BE2C (cell line): ENCODE results near the gene LRRC75A.

Source experiments
- DNase-seq: peaks from one replicate; pipeline ENCODE4 v3.0.0-alpha.2; 2020
- H3K27me3 ChIP-seq: fragments of 250-450 bp; sonication (Bioruptor Pico); 2 replicates; pipeline ENCODE4 v1.5.1; 2020; ENCODE audit warnings: mild to moderate bottlenecking
- H3K36me3 ChIP-seq: fragments of 250-450 bp; sonication (Bioruptor Pico); 2 replicates; pipeline ENCODE4 v1.5.1; 2020; ENCODE audit warnings: mild to moderate bottlenecking
- H3K4me1 ChIP-seq: fragments of 250-450 bp; sonication (Bioruptor Pico); 2 replicates; pipeline ENCODE4 v1.5.1; 2020
- H3K4me3 ChIP-seq: 2 replicates; pipeline ENCODE4 v1.5.1; 2011; ENCODE audit warnings: low read depth, low read length
- H3K9me3 ChIP-seq: fragments of 250-450 bp; sonication (Bioruptor Pico); 2 replicates; pipeline ENCODE4 v1.5.1; 2020
- TF ChIP-seq, protein P1 (sequence below): IDR thresholded peaks from 2 replicates; pipeline ENCODE4 v1.5.1; 2012; ENCODE audit warnings: mild to moderate bottlenecking, low read depth, low read length

The LRRC75A gene

GRCh38 chr17:16484445-16485175 is 7.4 kb downstream of the LRRC75A start:
- Histone ChIP-seq H3K9me3 (no peaks in the 10 kb centered on the region), H3K4me3 (no peak overlapping the region), H3K4me1 (no peaks in the 10 kb centered on the region), H3K27me3 (no peaks in the 10 kb centered on the region), H3K36me3 (no peaks in the 10 kb centered on the region)
- TF ChIP-seq, protein P1, sequence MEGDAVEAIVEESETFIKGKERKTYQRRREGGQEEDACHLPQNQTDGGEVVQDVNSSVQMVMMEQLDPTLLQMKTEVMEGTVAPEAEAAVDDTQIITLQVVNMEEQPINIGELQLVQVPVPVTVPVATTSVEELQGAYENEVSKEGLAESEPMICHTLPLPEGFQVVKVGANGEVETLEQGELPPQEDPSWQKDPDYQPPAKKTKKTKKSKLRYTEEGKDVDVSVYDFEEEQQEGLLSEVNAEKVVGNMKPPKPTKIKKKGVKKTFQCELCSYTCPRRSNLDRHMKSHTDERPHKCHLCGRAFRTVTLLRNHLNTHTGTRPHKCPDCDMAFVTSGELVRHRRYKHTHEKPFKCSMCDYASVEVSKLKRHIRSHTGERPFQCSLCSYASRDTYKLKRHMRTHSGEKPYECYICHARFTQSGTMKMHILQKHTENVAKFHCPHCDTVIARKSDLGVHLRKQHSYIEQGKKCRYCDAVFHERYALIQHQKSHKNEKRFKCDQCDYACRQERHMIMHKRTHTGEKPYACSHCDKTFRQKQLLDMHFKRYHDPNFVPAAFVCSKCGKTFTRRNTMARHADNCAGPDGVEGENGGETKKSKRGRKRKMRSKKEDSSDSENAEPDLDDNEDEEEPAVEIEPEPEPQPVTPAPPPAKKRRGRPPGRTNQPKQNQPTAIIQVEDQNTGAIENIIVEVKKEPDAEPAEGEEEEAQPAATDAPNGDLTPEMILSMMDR: no peak
- DNase-seq: no peak

DNA sequence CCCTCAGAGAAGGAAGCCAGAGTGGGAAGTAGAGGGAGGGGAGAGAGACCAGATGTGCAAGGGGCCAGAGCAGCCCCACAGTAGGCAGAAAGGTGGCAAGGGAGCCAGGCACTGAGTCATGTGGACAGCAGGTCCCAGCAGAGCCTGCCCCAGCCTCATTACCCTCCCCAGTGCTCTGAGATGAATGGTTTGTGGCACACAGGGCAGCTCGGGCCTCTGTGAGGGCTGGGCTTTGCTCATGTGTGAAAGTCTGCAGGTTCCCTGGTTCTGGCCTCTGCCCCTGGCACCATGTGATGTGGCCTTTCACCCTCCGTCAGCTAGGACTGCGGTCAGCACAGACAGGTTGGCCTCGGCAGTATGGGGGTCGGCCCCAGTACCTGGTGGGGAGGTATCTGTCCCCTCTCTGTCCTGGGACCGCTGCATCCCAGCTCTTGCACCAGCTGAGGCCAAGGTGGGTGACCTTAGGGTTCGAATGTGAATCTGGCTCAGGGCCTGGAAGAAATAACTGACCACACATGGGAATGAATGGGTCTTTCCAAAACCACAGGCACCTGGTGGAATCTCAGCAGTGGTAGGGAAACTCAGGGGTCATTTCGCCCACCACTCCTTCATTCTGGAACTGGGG is 8.9 kb downstream of the LRRC75A start:
- Histone ChIP-seq H3K4me3 (no peak overlapping the region), H3K4me1 (no peaks in the 10 kb centered on the region), H3K36me3 (no peaks in the 10 kb centered on the region), H3K9me3 (no peaks in the 10 kb centered on the region), H3K27me3 (no peaks in the 10 kb centered on the region)
- TF ChIP-seq, protein P1: no peak
- no peak for DNase-seq

- H3K27me3 ChIP-seq: no peaks in the 10 kb centered on the region
- H3K4me3 ChIP-seq: no peak overlapping the region
- no peaks in the 10 kb centered on the region for H3K36me3 ChIP-seq
- DNase-seq: no peak
- TF ChIP-seq, protein P1: no peak
- H3K4me1 ChIP-seq: no peaks in the 10 kb centered on the region
- no peaks in the 10 kb centered on the region for H3K9me3 ChIP-seq
Observed at GRCh38 chr17:16482253-16482652, 9.7 kb downstream of the LRRC75A start.

GRCh38 chr17:16480995-16481394 is 11.0 kb downstream of the LRRC75A start:
- Histone ChIP-seq H3K27me3 (no peaks in the 10 kb centered on the region), H3K4me1 (no peaks in the 10 kb centered on the region), H3K9me3 (no peaks in the 10 kb centered on the region), H3K4me3 (no peak overlapping the region), H3K36me3 (no peaks in the 10 kb centered on the region)
- TF ChIP-seq, protein P1: no peak
- no peak for DNase-seq

DNA sequence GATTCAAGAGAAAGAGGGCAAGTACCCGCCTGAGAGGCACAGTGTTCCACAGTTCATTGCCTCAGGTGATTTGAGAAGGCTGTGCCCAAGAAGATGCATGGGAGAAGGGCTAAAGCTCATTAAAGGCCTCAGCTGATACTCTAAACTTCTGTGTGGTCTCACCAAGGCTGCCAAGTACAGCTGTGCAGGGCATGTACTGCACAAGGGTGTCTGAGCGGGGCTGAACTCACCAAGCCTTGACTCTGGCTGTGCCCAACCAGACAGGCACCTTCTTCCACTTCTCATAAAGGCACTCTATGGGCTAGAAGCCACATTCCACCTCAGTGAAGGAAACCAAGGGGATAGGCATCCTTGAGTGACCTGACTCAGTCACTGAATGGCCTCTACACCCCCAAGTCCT is 12.7 kb downstream of the LRRC75A start:
- H3K36me3 ChIP-seq: no peaks in the 10 kb centered on the region
- DNase-seq: no peak
- H3K4me1 ChIP-seq: no peaks in the 10 kb centered on the region
- H3K9me3 ChIP-seq: no peaks in the 10 kb centered on the region
- TF ChIP-seq, protein P1: no peak
- H3K27me3 ChIP-seq: no peaks in the 10 kb centered on the region
- H3K4me3 ChIP-seq: no peak overlapping the region

DNA sequence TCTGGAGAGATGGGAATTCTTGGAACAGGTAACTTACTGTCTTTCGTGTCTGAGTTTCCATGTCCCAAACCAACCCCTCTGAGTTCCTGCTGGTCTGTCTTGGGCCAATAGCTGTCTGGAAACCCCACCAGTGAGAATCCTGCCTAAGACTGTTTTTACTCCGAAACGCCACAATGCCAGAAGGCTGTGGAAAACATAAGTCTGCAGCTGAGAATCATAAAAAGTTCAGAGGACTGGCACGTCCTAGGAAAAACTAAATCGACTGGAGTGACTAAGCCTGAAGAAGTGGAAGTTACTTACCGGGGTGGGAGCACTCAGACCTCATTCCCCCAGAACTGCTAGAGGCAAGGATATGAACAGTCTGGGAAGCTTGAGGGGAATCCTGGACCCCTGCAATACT is 13.3 kb downstream of the LRRC75A start:
- no peaks in the 10 kb centered on the region for H3K27me3 ChIP-seq

More for the DNA sequence above, 13.3 kb downstream of the LRRC75A start:
- TF ChIP-seq, protein P1: no peak
- H3K4me3 ChIP-seq: no peak overlapping the region
- no peaks in the 10 kb centered on the region for H3K9me3 ChIP-seq
- H3K4me1 ChIP-seq: no peaks in the 10 kb centered on the region
- no peak for DNase-seq
- no peaks in the 10 kb centered on the region for H3K36me3 ChIP-seq
